G401 (cell line): ENCODE data around the gene FBXW11. TPM values are rescaled to one million over a fixed set of nuclear protein-coding genes. Genes with fewer than 3 reads are reported as not detected.
"Not testable (repeated sequence)": the region's sequence is repeated elsewhere in the genome, so short reads cannot be mapped to it uniquely, and the experiment has no call there.

Experiments
- DNase-seq: peaks from one replicate; pipeline ENCODE4 v3.0.0-alpha.2; 2015; ENCODE audit warnings: low spot score
- in situ Hi-C: cut with HindIII; loops from 2 replicates; pipeline ENCODE4 v1.10.0; 2016; ENCODE audit warnings: low sequenced_read_pairs, mixed read lengths
- total RNA-seq: library from RNA; depleted of rRNA; stranded (reverse); fragments of >200 nt; shearing (Covaris generic); gene quantifications from 2 replicates; pipeline ENCODE4 v1.2.3, GENCODE V29; 2014

Gene FBXW11
- total RNA-seq, 1 experiment from 2014 or later, result 68.7 TPM

GRCh38 chr5:171963416-171963815 is 43.0 kb downstream of the FBXW11 start:
- no peak for DNase-seq
- in situ Hi-C loops, result no loop called here

GRCh38 chr5:171961117-171961516 is 45.3 kb downstream of the FBXW11 start:
- in situ Hi-C loops, result no loop called here
- DNase-seq, result no peak

DNA sequence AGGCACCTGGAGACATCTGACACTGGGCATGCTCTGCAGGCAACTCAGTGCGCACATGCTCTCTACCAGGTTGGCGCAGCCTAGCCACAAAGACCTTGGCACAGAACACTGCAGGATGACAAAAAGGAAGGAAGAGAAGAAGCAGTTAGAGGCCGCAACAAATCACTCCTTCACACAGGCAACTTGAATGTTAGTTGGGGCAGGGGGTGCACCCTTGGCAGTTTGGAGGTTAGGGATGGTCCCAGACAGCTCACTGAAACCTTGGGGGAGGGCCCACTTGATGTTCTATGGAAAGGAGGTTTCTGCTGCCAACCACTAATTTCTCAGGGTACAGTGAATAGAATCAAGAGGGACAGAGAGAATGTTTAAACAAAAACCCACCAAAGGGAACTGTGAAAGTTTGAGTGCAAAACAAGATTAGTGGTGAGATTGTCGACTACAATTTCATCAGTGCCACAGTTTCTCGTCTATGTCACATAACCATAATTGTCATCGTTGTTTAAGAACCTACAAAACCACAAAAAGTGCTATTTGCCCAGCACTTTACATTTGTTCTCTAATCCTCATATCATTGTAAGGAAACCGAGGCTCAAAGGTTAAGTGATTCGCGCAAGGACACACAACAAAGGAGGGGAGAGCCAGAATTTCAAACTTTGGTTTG is 48.7 kb downstream of the FBXW11 start:
- in situ Hi-C loops, result no loop called here
- DNase-seq, result peak; percentile 67

DNA sequence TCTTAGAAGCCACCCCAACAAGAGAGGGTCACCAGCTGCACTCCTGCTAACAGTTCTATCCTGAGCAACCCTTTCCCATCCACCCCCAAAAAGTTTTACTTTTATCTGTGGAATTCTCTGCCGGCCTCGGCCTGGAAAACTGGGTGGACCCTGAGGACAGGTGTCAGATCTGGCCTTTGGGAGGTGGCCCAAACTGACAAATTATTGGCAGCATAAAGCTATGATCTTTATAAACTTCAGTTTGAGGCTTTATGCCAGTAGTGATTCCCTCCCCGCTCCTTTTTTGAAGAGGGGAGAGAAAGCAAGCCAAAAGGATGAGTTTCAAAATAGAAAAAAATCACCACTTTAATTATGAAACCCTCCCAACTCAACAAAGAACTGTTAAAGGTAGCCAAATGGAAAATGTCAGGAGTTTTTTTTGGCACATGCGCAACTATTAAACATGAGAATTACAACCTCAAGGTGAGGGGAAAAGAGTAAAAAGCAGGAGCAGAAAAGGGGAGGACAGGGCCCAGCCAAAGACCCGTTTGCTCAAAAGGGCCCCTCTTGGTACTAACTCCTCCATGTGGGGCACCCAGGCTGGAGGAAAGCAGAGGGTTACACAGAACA is 49.4 kb downstream of the FBXW11 start:
- in situ Hi-C loops, result no loop called here
- no peak for DNase-seq

DNA sequence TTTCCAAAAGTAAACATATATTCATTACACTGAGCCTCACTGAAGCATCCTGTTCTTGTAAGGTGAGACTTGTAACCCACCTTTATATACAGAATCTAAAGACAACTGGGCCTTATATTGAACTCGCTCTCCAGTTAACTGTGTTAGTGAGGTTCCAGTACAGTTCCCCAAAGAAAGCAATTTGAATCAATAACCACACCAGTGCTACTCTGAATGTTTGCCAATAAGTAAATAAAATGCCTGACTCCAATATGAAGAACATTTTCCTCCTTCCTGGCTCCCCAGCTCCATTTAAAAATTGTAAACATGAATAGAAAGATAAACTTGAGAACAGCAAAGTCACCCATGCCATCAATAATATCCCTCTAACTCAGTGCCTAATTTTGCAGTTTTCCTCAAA is 50.1 kb downstream of the FBXW11 start:
- in situ Hi-C loops, result no loop called here
- no peak for DNase-seq

DNA sequence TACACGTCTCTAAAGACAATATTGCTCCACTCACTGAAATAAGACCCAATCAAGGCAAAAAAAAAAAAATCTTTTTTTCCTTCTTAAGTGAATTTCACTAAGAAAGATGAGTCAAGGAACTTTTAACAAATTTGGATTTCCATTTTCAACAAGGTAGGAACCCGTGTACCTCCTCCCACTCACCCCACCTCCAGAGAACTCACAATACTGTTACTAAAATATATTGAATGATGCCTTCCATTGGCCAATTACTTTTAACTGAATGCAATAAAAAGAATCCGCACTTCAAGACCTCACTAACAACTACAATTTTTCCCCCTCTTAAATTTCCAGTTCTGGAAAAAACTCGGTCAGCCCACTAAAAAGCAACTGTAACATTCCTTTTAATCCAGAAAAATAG is 50.7 kb downstream of the FBXW11 start:
- in situ Hi-C loops, result no loop called here
- no peak for DNase-seq

GRCh38 chr5:171954721-171955120 is 51.7 kb downstream of the FBXW11 start:
- in situ Hi-C loops, result no loop called here
- no peak for DNase-seq

DNA sequence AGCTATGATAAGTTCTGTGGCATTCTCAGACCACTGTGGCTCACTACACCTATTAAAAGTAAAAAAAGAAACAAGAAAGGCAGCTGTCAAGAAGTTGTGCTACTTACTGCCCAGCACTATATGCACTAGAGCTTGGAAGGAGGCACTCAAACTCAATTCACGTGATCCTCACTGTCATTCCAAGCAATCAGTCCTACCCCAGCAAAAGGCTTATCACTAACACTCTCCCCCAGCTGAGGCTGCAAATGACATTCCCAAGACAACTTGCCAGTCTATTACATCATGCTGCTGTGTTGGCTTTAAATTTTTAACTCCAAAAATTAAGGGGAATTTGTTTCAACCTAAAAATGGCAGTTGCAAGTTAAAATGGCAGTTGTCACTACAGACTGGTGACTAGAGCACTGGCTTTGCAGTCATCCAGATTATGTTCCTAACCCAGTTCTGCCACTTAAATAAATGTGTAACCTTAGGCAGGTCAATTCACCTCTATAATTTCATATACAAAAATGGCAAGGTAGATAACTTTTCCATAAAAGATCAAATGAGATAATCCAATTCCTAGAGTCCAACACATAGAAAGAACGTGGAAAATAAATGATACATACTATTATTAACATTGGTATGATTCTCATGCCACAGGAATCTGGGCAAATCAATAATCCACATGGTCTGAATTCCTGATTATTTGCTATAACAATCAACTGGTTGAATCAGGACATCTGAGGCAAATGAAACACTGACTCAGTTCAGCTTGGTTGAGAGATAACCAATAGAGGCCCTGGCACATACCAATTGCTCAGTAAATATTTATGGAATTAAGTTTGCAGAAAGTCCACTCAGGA is 52.4 kb downstream of the FBXW11 start:
- no peak for DNase-seq
- in situ Hi-C loops, result no loop called here

GRCh38 chr5:171952021-171952420 is 54.4 kb downstream of the FBXW11 start:
- DNase-seq, result no peak
- in situ Hi-C loops, result no loop called here

GRCh38 chr5:171951218-171951617 is 55.2 kb downstream of the FBXW11 start:
- no peak for DNase-seq
- in situ Hi-C loops, result no loop called here

GRCh38 chr5:171946000-171946781 is 60.2 kb downstream of the FBXW11 start:
- no peak for DNase-seq
- in situ Hi-C loops, result no loop called here

GRCh38 chr5:171945476-171945875 is 61.0 kb downstream of the FBXW11 start:
- in situ Hi-C loops, result no loop called here
- no peak for DNase-seq

DNA sequence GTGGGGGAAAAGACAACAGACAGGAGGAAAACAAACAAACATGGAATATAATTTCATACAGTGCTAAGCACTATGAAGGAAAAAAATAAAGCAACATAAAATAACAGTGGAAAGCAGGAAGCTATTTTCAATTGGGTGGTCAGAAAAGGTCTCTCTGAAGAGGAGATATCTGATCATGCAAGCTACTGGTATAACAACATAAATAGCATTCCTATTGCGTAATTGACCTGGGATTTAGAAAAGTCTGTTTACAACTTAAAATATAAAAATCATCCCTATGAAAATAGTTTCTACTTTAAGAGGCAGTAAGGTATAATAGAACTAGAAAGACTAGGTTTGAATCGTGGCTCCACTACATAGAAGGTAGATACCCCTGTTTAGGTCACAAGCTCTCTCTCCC is 61.4 kb downstream of the FBXW11 start:
- in situ Hi-C loops, result no loop called here
- DNase-seq, result no peak

- in situ Hi-C loops, DNase-seq: not testable (repeated sequence)
These were observed 64.3 kb downstream of the FBXW11 start for GRCh38 chr5:171942112-171942516.

- in situ Hi-C loops, DNase-seq: not testable (repeated sequence)
These were observed 64.8 kb downstream of the FBXW11 start for GRCh38 chr5:171941675-171942074.

- DNase-seq, in situ Hi-C loops: not testable (repeated sequence)
These were observed 65.2 kb downstream of the FBXW11 start for GRCh38 chr5:171941275-171941674.

DNA sequence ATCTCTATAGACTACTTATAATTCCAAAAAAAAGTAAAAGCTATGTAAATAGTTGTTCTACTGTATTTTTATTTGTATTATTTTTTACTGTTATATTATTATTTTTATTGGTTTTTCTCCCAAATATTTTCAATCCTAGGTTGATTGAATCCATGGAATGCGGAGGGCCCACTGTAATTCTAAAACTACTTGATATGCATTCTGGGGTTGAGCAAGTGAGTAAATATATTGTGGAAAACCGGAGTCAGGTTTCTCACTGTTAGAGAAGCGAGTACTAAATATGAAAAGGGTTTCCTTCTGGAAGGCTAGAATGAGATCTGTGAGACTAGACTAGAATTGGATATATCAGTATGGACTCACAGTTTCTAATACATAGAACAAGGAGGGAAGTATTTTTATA is 66.5 kb downstream of the FBXW11 start:
- in situ Hi-C loops, result no loop called here

GRCh38 chr5:171938358-171938757 is 68.1 kb downstream of the FBXW11 start:
- DNase-seq, result no peak
- in situ Hi-C loops, result no loop called here

More for the DNA sequence above, 66.5 kb downstream of the FBXW11 start:
- DNase-seq, result no peak

- in situ Hi-C loops, result no loop called here
- no peak for DNase-seq
These were observed 69.1 kb downstream of the FBXW11 start for GRCh38 chr5:171937351-171937750.
